Activated gamma-delta T cell treated with anti-CD3 and anti-CD28 coated beads, Interleukin-2, amount 50 U/mL, for 16 hours (primary cell): ENCODE measurements around the gene PDPK1.
"Not testable (repeated sequence)": the region's sequence is repeated elsewhere in the genome, so short reads cannot be mapped to it uniquely, and the experiment has no call there.

Experiments
- DNase-seq: peaks from one replicate; pipeline ENCODE4 v3.0.0-alpha.2; 2020; ENCODE audit warnings: low read depth

PDPK1 gene

DNA sequence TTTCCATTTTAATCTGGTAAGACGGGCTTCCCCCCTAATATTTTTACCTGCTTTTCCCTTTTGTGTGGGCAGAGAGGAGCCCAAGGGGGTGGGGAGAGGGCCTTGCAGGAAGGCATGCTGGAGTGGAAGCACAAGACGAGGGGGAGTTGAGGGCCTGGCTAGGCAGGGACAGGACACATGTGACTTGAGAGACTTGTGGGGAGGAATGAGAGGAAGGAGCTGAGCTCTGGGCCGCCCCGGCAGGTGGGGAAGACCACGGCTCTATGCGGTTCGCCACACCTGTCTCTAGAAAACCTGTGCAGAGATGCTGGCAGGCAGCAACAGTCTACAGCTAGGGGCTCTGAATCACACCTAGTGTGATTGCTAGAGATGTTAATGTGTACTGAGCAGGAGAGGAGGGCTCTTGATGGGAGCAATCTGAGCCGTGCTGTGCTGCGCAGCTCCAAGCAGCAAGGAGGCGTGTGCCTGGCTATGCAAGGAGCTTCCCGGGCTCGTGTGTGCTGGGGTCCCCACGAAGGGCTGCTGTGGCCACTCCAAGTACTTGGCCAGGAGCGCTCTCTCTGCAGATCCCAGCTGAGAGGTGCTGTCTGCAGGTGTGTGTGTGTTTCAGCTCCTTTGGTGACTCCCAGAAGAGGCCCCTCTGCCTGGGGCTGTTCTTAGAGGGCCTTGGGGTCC lies 50.2 kb downstream of the PDPK1 start:
- no peak for DNase-seq

DNA sequence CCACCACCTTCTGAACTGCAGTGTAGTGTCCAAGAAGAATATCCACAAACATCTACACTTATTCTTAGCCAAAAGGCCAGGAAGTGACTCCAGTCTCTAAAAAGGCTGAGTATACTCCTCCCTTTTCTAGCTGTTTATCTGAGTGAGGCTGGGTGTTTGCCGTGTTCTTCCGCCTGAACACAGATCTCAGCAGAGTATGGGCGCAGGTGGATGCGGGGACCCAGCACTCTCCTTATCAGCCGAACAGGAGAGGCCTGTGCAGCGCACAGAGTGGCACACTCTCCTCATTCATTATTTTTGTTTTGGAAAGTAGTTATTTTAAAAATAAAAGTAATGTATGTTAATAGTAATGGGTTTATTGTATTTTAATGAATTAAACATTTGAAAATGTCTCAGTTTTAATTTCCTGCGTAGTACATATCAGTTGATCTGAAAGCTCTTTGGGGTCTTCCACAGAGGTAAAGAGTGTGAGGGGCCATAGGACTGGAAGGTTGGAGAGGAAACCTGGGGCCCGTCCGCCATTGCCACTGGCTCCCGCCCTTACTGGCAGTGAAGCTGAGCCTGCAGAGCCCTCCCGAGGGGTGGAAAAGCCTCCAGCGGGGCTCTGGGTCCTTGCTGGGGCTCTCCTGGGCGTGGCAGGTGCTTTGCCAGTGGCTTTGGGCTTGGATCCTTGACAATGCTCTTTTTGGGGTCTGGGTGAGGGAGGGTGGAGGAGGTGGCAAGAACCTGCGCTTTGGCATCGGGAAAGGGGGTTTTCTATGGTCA lies 53.8 kb downstream of the PDPK1 start:
- no peak for DNase-seq

DNA sequence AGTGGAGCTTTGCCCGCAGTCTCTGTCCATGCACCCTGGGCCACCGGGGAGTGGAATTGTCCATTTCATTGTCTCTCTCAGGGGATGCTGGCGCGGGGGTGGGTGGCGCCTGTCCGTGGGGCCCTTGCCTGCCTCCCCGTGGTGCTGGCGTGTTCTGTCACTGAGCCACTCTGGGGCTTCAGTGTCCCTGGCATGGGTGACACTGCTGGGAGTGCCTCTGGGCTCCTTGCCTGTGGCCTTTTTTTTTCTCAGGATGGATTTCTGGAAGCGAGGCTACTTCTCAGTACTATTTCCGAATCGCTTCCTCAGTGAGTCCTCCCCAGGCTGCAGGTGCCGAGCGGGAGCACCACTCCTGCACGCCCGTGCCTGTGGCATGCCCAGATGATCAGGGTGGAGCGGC lies 55.0 kb downstream of the PDPK1 start:
- DNase-seq = no peak

DNA sequence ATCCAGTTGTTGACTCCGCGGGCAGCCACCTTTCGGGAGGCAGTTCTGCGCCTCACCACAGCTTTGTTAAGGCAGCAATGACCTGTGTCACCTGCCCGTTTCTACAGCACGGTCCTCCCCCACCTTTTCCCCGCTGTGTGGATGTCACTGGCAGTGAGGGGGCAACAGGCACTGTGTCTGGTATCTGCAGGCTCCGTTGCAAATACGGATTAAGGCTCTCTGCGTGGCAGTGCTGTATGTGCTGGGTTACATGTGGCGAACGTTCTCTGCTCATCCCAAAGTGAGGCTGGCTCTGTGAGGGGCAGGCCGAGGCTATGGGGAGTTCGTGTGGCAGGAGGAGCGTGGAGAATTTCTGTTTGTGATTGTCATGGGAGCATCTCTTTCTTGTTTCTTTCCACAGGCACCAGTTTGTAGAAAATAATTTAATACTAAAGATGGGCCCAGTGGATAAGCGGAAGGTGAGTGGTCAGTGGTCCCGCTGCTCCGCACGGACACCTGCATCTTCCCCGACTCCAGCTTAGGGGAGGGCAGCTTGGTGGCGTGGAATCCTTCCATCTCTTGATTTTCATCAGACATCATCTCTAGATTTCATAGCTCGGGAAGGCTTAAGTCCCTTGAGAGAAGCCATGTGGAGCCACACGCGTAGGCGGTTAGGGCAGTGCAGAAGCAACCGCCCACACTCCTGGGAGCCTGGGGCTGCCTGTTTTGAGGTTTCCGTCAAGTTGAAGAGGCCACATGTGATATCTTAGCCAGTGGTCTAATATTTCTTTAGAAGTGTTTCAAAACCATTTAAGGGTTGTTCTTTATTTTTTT lies 57.8 kb downstream of the PDPK1 start:
- no peak for DNase-seq

DNA sequence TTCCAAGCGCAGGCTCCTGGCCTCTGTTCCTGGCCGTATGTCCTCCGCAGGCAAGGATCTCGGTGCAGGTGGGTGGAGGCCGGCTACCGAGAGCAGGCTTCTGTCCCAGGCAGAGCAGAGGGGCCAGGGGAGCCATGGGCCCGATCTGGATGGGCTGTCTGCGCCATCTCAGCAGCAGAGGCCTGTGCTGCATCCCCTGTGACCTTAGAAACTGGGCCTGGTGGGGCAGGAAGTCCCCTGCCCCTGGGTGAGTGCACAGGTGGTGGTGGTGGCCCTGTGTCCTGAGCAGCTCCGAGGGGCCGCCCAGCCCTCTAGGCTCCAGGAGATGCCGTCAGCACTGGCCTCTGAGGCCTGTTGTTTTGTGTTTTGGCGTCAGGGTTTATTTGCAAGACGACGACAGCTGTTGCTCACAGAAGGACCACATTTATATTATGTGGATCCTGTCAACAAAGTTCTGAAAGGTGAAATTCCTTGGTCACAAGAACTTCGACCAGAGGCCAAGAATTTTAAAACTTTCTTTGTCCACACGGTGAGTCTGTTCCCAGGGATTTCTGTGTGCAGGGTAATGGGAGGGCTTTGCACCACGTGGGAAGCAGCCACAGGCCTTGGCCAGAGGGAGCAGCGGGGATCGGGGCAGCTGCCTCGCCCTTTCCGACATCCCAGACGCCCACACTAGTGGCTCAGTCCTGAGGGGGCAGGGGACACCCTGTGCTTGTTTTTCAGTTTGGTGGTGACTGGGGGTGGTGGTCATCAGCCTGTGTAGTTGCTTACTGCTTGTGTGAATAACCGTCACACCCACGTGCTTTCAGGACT lies 59.1 kb downstream of the PDPK1 start:
- no peak for DNase-seq

DNA sequence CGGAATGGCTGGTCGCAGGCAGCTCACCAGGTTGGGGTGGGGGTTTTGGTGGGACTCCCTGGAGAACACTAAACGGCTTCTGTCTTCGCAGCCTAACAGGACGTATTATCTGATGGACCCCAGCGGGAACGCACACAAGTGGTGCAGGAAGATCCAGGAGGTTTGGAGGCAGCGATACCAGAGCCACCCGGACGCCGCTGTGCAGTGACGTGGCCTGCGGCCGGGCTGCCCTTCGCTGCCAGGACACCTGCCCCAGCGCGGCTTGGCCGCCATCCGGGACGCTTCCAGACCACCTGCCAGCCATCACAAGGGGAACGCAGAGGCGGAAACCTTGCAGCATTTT lies 59.7 kb downstream of the PDPK1 start:
- no peak for DNase-seq

DNA sequence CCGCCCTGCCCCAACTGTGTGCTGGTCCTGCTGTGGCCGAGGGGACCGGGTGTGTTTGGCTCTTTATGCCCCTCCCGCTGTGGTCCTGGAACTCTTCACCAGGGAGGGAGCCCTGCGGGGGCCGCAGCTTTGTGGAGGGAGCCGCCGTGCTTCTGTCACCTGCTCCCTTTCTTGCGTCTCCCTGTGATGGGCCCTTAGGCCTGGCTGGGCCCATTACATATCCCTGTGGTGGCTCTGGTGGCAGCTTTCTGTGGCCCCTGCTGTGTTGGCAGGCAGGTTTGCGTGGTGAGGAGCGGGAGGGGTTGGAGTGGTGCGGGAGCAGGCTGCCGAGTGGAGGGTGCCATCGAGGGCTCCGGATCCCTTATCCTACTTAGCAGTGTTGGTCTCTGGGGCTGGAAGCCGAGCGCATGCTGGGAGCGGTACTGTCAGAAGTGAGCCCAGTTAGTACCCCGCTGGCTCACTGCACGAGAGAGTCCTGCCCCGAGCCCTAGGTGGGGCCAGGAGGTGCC lies 60.4 kb downstream of the PDPK1 start:
- no peak for DNase-seq

DNA sequence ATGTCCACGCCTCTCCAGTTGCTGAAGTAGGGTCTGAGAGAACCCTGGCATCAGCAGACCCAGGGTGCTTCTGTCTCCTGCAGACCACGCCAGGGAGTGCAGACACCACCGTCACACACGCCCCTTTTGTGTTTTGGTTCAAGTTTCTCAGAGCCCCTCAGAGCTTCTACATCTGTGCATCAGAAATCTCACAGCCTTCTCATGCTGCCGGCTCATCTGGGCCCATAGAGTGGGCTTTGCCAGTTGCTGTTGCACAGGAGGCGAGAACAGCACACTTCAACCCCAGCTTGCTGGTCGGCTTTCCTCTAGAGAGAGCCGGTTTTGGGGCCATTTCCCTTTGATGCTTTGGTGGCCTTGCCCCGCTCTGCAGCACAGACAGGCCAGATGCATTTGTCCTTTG lies 60.9 kb downstream of the PDPK1 start:
- DNase-seq = no peak

DNA sequence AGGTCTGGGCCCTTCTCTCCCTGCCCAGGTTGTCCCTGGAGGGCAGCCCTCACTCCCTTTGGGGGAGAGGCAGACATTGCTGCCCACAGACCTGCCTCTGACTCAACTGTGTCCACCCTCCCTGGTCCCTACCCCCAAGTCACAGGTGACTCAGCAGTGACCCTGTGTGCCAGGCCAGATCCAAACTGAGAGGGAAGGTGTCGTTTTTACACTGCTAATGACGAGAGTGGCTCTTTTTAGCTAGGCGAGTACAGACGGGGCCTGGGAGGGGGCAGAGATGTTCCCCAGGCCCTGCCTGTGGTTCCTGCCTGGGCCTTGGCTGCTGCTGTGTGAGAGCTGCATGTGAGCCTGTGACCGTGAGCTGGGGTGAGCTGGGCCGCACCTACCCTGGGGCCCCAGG lies 61.3 kb downstream of the PDPK1 start:
- not testable (repeated sequence) for DNase-seq

DNA sequence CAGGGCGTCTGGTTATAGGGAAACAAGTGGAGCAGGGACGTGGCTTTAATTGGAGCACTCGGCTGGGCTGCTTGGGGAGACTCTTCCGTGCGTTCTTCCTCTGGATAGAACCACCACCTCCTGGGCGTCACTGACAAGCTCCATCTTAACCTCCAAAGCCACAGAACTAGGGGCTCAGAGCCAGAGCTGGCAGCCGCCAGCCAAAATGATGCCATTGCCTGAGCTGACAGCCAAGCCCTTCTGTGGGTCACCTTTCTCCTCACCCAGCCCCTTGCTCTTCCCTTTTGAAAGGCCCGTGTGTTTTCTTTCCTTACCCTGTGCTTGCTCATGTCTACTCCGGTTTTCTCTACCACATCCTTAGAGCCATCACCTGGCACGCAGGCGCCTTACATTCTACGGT lies 62.0 kb downstream of the PDPK1 start:
- not testable (repeated sequence) for DNase-seq

DNA sequence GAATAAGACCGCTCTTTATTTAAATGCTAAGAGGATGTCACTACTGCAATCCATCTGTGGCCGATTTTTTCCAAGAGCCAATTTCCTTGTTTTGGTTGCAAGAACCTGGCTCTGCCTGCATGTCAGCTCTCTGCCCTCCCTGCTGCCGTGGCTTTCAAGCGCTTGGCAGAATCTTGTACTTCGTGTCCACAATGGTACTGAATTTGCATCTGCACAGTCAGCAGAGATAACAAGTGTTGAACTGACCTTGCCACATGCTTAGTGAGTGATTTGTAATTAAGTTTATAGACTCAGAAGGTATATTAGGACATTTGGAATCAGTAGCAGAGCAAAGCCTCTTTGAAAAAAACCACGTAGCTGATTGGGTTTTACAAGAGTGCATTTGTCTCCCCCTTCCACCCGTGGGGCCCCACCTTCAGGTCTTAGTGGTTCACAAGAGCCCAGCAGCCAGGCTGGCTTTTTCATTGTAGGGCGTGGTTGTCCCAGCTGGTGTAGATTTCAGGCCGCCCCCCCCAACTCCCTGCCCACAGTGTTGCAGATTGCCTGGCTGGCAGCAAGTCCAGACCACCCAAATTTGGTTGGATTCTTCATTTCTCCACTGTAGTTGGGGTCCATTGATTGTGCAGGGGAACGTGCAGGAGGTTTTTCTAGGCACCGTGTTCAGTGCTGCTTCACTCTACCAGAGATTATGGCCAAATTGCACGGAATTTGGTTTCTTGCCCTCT lies 63.6 kb downstream of the PDPK1 start:
- not testable (repeated sequence) for DNase-seq

DNA sequence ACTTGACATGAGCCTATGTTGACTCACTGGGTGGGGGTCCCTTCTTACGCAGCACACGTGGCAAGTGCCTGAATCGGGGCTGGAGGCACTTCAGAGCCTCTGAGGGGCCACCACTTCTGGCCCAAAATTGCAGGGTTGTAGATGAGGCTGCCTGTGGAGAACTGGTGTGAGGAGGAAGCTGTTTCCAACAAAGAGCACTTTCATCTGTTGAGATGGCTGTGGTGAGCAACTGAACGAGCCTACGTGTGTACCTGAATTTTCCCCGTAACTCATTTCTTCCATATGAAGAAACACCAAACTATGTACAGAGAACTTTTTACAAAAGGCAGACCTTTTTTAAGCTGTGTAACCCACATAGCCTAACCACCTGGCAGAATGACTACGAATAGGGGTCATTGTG lies 64.4 kb downstream of the PDPK1 start:
- DNase-seq = not testable (repeated sequence)

DNA sequence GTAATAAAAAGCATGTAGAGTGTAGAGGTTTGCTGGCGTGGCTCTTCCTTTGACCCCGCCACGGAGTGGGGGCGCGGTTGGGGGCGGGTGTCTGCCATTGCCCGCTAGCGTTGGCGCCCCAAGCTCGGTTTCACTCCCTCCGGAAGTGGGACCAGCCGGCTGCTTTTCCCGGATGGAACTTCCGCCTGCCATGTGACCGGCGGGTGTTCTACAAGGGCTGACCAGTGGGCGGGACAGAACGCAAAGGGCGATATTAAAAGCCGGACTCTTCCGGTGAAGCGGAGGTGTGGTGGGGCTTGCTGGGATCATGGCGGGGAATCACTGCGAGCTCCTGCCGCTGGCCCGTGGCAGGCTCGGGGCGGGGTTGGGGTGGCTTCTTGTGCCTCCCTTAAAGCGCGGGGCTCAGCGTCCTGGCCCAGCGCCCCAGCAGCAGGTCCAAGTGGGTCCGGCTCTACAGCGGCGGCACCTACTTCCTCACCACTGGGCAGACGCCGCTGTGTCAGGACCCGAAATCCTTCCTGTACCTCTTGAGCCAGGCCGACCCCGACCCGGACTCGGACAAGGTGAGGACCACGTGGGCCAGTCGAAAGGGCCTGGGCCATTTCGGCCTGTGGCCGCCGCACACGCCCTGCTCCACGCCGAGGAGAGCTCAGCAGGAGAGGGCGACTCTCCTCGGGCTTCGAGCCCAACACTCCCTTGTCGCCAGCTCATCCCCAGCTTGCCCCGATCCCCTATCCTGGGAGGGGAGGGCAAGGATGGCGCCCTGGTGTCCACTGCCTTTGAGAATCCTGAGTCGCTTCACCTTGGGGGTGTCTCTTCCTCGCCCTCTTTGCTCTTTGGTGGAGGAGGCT lies 65.6 kb downstream of the PDPK1 start:
- DNase-seq = peak; percentile 67

DNA sequence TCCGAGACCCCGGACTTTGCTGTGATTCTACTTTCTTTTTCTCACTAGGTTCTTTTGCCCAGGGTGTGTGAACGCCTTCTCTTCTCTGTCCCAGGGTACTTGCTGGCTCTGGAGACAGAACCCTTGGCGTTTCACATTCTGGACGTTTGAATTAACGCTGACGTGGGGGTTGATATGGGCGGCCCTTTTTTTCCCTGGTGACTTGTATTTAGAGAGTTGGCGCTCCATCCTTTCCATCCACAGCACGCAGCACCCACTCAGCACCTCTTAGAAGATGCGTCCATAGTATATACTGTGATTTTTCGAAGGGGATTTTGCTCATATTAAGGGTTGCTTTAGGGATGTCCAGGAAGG lies 66.2 kb downstream of the PDPK1 start:
- DNase-seq = not testable (repeated sequence)

DNA sequence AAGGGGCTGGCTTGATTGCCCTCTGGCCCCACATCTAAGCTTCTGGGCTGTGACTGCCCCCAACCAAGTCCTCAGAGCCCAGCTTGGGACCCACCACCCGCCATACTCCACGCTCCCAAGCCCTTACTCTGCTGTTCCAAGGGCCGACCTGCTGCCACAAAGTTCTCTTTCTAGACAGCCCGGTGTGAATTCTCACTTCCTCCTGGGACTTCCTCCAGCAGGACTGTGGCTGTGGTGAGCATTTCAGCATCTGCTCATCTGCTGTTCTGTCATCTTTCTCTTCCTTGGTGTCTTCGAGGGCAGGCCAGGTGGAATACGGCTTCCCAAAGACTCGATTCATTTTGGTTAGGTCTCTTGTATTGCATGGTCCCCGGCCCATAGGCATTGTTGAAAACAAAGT lies 69.0 kb downstream of the PDPK1 start:
- not testable (repeated sequence) for DNase-seq

DNA sequence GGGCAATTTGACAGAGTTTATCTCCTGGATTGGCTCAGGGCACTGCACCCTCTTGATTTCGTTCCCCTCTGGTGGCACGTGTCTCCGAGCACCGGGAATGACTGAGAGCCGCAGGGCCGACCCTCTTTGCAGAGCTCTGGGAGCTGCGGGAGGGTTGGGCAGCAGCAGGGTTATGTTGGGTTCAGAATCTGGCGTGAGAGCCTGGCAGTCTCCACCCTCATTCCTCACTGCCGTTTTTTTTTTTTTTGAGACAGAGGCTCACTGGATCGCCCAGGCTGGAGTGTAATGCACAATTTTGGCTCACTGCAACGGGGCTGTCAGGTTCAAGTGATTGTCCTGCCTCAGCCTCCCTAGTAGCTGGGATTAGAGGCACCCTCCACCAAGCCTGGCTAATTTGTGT lies 71.5 kb downstream of the PDPK1 start:
- DNase-seq = not testable (repeated sequence)

DNA sequence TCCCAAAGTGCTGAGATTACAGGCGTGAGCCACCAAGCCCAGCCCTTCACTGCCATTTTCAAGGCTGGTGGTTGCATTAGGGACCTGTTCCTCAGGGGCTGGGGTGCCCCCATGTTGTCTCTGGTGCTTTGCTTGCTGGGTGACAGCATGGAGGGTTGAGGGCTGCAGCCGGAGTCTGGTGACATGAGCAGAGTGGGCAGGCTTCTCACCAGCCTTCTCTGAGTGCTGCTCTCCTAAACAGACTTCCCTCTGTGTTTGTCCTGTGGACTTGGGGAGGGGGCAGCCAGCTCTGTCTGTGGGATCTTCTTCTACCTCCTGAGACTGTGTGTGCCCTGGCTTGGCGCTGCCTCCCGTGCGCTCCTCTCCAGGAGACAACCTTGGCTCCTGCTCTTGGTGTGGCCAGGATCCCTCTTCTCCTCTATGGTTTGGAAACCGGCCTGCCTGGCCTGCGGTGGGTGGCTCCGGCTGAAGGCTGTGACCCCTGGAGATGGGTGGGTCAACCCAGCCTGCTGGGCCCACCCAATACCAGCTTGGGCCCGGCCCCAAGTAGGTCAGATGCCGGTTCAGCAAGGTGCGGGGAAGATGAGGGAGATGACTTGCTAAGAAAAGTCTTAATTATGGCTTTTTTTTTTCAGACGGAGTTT lies 72.1 kb downstream of the PDPK1 start:
- DNase-seq = no peak

DNA sequence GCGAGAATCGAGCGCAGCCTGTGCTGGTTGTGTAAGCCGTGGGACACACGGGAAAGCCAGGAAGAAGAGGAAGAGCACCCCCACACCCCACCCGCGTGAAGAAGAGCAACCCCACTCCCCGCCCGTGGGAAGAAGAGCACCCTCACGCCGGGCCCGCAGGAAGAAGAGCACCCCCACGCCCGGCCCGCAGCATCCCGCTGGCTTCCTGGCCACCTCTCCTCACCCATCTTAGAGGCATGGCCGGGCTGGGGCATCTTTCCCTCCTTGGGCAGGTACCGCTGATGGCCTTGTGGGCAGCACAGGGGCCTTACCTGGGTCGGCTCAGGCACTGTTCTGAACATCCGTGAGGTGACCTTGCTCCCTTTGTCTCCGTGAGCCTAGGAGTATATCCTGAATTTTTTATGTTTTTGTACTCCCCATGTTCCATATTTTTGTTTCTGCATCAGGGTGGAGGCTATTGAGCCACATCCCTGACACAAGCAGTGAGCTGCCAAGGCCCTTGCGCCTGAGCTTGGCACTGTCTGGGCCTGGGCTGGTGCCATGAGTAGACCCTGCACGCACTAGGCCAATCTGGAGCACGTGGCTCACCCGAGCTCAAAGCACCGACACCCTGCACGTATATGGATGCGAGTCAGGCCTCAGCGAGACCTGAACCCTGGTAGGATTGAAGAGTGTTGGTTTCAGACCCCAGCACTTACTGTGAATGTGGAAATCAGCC lies 73.1 kb downstream of the PDPK1 start:
- DNase-seq = no peak

DNA sequence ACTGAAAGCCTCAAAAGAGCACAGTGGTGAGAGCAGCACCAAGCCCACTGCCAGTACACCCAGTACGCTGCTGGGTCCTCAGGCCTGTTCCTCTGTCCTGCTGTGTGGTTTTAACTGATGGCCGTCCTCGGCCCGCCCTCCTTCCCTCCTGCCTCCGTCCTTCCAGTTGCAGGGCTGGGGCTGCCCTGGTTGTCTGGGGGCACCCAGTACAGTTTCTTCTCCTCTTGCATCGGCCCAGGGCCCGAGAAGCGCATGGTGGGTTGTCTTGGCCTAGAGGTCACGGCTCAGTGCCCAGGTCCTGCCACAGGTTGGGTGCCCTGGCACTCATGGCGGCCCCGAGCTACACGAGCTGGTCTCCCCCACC lies 73.7 kb downstream of the PDPK1 start:
- DNase-seq = no peak
